ENCODE results near the gene RIMS1.

The RIMS1 gene

GRCh38 chr6:72238900-72239299 is 352.6 kb downstream of the RIMS1 start:
- no peak for DNase-seq (ENCODE audit: low read depth)

DNA sequence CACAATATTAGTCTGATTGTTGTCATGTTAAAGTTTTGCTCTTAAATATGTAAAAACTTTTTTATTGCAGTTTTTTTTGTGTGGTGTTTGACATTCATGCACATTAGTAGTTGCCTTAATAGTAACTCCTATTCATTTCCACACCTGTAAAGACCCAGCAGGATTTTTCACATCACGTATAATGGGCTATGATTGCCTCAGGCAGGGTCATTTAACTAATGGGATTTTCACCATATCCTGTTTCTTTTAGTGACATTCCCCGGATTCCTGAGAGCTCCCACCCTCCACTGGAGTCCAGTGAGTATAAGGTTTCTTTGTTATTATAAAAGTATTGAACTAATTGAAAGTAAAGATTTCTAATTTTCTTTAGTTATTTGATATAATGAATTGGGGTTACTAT is 359.2 kb downstream of the RIMS1 start:
- no peak for DNase-seq (ENCODE audit: low read depth)

- no peak for DNase-seq (ENCODE audit: low read depth)
Observed at GRCh38 chr6:72246926-72247325, 360.6 kb downstream of the RIMS1 start.

GRCh38 chr6:72248621-72249020 is 362.3 kb downstream of the RIMS1 start:
- no peak for DNase-seq (ENCODE audit: low read depth)

DNA sequence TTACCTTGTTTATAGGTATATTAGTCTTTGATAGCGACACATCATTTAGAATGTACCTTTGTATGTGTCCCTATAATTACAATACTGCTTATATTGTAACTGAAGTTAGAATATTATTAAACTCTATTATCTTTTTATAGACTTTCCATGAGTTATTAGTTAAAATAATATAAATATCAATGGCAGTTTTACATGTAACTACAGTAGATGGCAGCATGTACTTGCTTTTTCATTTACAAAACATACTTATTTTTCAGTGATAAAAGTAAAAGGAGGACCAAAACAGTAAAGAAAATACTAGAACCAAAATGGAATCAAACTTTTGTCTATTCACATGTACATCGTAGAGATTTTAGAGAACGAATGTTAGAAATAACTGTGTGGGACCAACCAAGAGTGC is 364.3 kb downstream of the RIMS1 start:
- DNase-seq (ENCODE audit: low read depth): no peak

DNA sequence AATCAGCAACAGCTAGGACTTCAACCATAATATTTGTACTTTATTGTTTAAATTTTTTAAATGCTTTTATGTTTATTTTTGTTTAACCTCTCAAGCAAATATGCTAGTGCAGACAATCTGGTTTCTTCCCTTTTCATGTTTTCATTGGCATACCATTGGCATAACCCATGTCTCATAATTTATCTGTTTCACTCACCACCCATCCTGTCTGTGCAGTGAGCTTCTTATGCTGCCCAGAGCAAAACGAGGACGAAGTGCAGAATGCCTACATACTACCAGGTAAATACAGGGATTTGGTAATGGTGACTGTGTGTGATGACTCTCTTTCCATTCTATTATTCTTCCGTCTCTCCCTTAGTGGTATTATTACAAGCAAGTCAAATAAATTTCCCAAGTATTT is 374.1 kb downstream of the RIMS1 start:
- no peak for DNase-seq (ENCODE audit: low read depth)

DNA sequence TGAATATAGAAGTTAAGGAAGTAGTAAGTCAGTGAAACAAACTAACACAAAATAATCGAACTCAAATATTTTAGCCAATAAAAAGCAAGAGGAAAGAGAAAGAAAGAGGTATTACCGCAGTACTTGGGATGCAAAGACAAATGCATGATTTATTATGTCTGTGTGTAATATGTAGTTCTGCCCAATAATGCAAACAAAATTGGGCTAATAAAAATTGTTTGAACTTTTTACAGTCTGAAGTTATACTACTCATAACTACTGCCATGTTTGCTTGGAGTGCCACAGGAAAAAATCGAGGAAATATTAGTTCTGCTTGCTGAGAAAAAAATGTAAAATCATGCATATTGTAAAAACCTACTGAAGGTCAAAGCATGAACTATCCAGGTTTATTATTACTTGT is 375.2 kb downstream of the RIMS1 start:
- no peak for DNase-seq (ENCODE audit: low read depth)

- no peak for DNase-seq (ENCODE audit: low read depth)
Observed at GRCh38 chr6:72262254-72262653, 375.9 kb downstream of the RIMS1 start.

GRCh38 chr6:72267470-72267869 is 381.1 kb downstream of the RIMS1 start:
- DNase-seq (ENCODE audit: low read depth): no peak

- no peak for DNase-seq (ENCODE audit: low read depth)
Observed at GRCh38 chr6:72271531-72271930, 385.2 kb downstream of the RIMS1 start.

DNA sequence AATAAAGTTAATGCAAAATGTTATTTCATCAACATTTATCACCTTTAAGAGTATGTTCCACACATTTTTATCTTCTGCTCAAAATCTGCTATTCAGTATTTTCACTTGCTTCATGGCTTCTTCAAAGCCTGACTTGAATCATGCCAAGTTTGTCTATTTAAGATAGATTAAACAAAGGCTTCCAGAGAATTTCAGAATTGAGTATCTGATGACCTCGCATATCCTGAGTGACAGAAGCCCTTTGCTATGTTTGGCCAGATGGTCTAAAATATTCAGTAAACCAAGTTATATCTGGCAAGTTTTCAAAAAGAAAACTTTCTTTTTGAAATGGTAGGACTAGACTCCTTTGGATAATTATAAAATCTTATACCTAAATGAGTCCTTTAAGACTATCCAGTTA is 386.6 kb downstream of the RIMS1 start:
- no peak for DNase-seq (ENCODE audit: low read depth)

GRCh38 chr6:72275888-72276287 is 389.5 kb downstream of the RIMS1 start:
- no peak for DNase-seq (ENCODE audit: low read depth)

DNA sequence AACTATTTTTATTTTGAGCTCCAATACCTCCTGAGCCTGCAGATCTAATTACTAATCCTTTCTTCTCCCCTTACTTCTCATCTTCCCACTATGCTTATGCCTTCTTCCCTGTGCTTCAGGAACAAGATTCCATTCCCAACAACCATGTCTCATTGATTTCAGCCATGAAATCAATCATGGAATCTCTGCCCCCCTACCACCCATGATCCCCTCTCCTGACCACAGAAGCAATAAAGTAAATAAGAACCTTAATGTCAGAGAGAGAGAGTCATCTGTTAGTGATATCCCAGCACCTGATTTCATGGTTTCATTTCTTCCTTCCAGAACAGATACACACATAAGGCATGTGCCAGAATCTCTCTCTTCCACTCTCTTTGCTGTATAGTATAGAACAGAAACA is 395.9 kb downstream of the RIMS1 start:
- DNase-seq (ENCODE audit: low read depth): no peak

GRCh38 chr6:72283571-72283970 is 397.2 kb downstream of the RIMS1 start:
- no peak for DNase-seq (ENCODE audit: low read depth)

DNA sequence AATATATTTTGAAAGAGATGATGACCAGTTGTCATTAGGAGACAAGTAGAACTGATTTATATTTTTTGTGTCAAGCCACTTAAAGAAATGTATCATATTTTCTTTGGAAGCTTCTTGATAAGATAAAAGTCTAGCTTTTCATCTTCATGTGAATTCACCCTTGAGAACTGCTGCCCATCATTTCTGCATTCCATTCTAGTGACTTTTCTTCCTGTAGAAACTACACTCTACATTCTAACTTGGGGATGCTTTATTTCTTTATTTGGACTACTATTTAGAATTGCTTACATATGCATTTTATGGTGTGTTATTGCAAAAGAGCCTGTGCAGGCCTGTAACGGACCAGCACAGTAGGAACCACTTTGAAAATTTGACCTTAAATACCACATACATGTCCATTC is 400.6 kb downstream of the RIMS1 start:
- no peak for DNase-seq (ENCODE audit: low read depth)

DNA sequence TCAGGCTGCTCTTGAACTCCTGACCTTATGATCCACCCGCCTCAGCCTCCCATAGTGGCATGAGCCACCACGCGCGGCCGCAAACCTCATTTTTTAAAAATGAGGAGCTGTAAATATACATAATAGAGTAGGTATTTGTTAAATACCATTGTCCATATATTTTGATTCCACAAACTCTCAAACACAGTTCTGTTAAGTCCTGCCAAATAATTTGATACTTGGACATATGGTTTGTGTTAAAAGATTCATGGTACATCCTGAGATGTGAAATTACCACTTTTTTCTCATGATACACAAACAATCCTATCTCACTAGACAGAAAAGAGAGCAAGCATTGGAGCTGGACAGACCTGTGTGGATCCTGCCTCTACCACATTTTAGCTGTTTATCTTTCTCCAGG is 401.5 kb downstream of the RIMS1 start:
- DNase-seq (ENCODE audit: low read depth): no peak

DNA sequence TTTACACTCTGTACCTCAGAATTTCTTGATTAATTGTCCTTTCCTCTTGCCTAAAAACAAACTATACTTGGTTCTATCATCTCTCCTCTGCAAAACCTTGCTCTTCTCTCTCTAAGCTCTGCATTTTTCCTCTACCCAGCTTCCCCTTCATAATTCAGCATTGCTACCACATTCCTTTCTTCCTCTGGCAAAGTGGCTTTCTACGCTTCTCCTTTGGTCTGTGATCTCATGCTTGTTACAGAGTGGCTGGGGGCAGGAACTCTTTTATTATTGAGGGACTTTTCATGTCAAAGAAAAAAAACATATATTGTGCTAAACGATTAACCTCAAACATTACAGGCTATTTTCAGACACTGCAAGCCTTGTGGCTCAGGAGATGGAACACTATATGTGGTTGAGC is 402.2 kb downstream of the RIMS1 start:
- DNase-seq (ENCODE audit: low read depth): no peak

- no peak for DNase-seq (ENCODE audit: low read depth)
Observed at GRCh38 chr6:72290620-72291019, 404.3 kb downstream of the RIMS1 start.

DNA sequence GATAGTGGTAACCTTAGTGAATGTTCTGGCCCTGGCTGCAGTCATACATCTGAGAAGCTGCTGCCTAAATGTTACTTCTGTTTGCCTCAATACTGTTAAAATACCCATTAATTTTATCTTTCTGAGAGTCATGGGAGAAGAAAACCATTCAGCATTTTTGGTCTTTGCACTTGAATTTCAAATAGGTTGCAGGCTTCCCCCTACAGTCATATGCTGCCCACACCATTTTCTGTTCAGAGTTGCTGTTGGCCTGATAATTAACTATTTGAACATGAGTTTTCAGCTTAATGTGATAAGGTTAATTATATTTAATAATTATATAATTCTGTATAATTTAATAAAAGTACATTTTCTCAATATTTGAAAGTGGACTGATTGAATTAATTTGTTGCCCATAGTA is 410.0 kb downstream of the RIMS1 start:
- no peak for DNase-seq (ENCODE audit: low read depth)

- DNase-seq (ENCODE audit: low read depth): no peak
Observed at GRCh38 chr6:72305971-72306370, 419.6 kb downstream of the RIMS1 start.

GRCh38 chr6:72316675-72317380 is 430.5 kb downstream of the RIMS1 start:
- DNase-seq (ENCODE audit: low read depth): no peak

DNA sequence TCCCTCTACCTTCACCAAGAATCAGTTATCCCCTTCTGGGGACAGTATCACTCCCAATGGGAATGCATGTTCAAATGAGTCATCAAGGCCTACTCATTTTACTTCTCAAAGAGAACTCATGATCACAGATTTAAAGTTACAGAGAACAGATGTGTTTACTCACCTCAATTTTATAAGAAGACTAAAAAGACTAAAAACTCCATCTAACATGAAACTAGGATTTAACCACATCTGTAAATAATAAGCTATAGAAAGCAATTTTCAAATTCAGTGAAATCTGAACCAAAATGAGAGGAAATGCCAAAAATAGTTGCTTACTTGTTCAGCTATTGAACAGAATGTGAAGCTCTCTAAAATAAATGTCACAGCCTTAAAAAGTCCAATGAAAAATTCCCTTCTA is 435.4 kb downstream of the RIMS1 start:
- DNase-seq (ENCODE audit: low read depth): no peak

GRCh38 chr6:72322771-72323170 is 436.4 kb downstream of the RIMS1 start:
- DNase-seq (ENCODE audit: low read depth): no peak

DNA sequence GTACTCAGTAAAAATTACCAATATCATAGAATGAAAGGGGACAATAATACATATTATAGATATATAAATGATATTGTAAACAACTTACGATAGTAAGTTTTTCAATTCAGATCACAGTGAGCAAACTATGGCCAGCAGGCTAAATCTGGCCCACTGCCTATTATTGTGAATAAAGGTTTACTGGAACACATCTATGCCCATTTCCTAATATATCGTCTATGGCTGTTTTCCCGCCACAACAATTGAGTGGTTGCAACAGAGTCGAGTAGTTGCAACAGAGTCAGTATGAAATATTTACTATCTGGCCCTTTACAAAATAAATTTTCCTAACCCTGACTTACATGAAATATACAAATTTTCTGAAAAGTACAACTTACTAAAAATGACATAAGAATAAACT is 438.2 kb downstream of the RIMS1 start:
- no peak for DNase-seq (ENCODE audit: low read depth)

DNA sequence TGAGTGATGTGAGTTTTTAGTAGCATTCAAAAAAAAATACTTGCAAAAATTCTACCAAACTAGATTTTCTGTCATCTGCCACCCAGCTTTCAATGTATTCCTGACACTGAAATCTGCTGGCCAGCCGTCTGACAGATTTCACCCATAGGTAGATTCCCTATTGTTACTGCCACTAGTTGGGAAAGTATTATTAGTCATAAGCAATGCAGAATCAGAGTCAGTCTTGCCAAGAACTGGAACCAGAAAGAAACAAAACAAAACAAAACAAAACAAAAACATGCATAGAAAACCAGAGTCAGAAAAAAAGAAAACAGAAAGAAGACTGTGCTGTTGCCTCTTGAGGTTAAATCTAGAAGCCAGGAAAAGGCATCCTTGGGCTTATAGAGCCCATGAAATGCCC is 442.4 kb downstream of the RIMS1 start:
- DNase-seq (ENCODE audit: low read depth): no peak

All from stimulated activated CD8-positive, alpha-beta memory T cell treated with anti-CD3 and anti-CD28 coated beads, Interleukin-4, amount 100 ng/mL, for 24 hours (primary cell).